GM21390 (cell line): ENCODE measurements around the gene LY6G6C.
A peak's percentile ranks its signal among the peaks of the same experiment; 100 is the strongest.
"Not testable (repeated sequence)": the region's sequence is repeated elsewhere in the genome, so short reads cannot be mapped to it uniquely, and the experiment has no call there.

Experiments
- ATAC-seq: cut with Tn5 transposase; IDR thresholded peaks from one replicate; pipeline ENCODE4 v1.9.1; 2021; ENCODE audit not compliant: unreplicated experiment

Gene LY6G6C

GRCh38 chr6:31709157-31709556, 12.4 kb downstream of the LY6G6C start:
- not testable (repeated sequence) for ATAC-seq

- ATAC-seq = no peak
These were observed 13.3 kb downstream of the LY6G6C start for GRCh38 chr6:31708224-31708623.

GRCh38 chr6:31707701-31708100, 13.8 kb downstream of the LY6G6C start:
- ATAC-seq = no peak

GRCh38 chr6:31706599-31706998, 14.9 kb downstream of the LY6G6C start, which contains the start of gene LY6G6F:
Gene LY6G6F, plus strand, starts transcription at chr6:31706866. Its CDS starts 41 bp downstream, at chr6:31706907.
- ATAC-seq = no peak

- ATAC-seq = no peak
These were observed 15.6 kb downstream of the LY6G6C start for GRCh38 chr6:31705931-31706330.

- peak; percentile 83 for ATAC-seq
These were observed 18.5 kb downstream of the LY6G6C start, which contains the start of gene ABHD16A for GRCh38 chr6:31702819-31703716. Gene ABHD16A, minus strand, starts transcription at chr6:31703324. Its CDS starts 43 bp downstream, at chr6:31703281.

- ATAC-seq = no peak
These were observed 19.1 kb downstream of the LY6G6C start for GRCh38 chr6:31702405-31702818.

- ATAC-seq = no peak
These were observed 19.7 kb downstream of the LY6G6C start for GRCh38 chr6:31701666-31702404.

- ATAC-seq = no peak
These were observed 20.7 kb downstream of the LY6G6C start for GRCh38 chr6:31700740-31701401.

GRCh38 chr6:31697555-31697954, 24.0 kb downstream of the LY6G6C start:
- no peak for ATAC-seq

- no peak for ATAC-seq
These were observed 28.0 kb downstream of the LY6G6C start for GRCh38 chr6:31693535-31693934.

GRCh38 chr6:31692886-31693285, 28.7 kb downstream of the LY6G6C start:
- ATAC-seq = no peak

GRCh38 chr6:31692353-31692752, 29.2 kb downstream of the LY6G6C start:
- no peak for ATAC-seq

- no peak for ATAC-seq
These were observed 29.9 kb downstream of the LY6G6C start for GRCh38 chr6:31691564-31692108.

- ATAC-seq = no peak
These were observed 30.5 kb downstream of the LY6G6C start for GRCh38 chr6:31691078-31691463.

GRCh38 chr6:31690231-31691077, 31.1 kb downstream of the LY6G6C start:
- ATAC-seq = no peak

GRCh38 chr6:31689249-31690110, 32.1 kb downstream of the LY6G6C start:
- no peak for ATAC-seq

- ATAC-seq = no peak
These were observed 33.5 kb downstream of the LY6G6C start for GRCh38 chr6:31687860-31688693.
